ENCODE measurements around the gene GRP.
"Not testable (repeated sequence)": the region's sequence is repeated elsewhere in the genome, so short reads cannot be mapped to it uniquely, and the experiment has no call there.

DNA sequence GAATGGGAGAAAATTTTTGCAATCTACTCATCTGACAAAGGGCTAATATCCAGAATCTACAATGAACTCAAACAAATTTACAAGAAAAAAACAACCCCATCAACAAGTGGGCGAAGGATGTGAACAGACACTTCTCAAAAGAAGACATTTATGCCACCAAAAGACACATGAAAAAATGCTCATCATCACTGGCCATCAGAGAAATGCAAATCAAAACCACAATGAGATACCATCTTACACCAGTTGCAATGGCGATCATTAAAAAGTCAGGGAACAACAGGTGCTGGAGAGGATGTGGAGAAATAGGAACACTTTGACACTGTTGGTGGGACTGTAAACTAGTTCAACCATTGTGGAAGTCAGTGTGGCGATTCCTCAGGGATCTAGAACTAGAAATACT is 41.9 kb downstream of the GRP start:
- not testable (repeated sequence) for TF ChIP-seq MEF2A (IDR thresholded peaks at IDR 0.05; ENCODE audit: insufficient read depth, low read depth, low read length); EZH2 (IDR thresholded peaks at IDR 0.05; ENCODE audit: borderline replicate concordance, control insufficient read depth, low read depth, low read length); BCL11A (IDR thresholded peaks at IDR 0.05; ENCODE audit: low read depth, low read length); ZNF384 (IDR thresholded peaks at IDR 0.05; ENCODE audit: borderline replicate concordance, low read depth, low read length); NFIC (IDR thresholded peaks at IDR 0.05; ENCODE audit: low read depth, low read length); POLR2A (IDR thresholded peaks at IDR 0.05; ENCODE audit: low read depth, low read length); TAF1 (IDR thresholded peaks at IDR 0.05; ENCODE audit: borderline replicate concordance, low read depth, low read length)
- TF ChIP-seq, protein P1, sequence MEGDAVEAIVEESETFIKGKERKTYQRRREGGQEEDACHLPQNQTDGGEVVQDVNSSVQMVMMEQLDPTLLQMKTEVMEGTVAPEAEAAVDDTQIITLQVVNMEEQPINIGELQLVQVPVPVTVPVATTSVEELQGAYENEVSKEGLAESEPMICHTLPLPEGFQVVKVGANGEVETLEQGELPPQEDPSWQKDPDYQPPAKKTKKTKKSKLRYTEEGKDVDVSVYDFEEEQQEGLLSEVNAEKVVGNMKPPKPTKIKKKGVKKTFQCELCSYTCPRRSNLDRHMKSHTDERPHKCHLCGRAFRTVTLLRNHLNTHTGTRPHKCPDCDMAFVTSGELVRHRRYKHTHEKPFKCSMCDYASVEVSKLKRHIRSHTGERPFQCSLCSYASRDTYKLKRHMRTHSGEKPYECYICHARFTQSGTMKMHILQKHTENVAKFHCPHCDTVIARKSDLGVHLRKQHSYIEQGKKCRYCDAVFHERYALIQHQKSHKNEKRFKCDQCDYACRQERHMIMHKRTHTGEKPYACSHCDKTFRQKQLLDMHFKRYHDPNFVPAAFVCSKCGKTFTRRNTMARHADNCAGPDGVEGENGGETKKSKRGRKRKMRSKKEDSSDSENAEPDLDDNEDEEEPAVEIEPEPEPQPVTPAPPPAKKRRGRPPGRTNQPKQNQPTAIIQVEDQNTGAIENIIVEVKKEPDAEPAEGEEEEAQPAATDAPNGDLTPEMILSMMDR (IDR thresholded peaks at IDR 0.05 in 2 of 3, conservative IDR thresholded peaks at IDR 0.05 in 1 of 3; ENCODE audit: control insufficient read depth in 2 of 3, extremely low read depth in 1 of 3, insufficient read depth in 1 of 3, low read depth in 3 of 3, low read length in 3 of 3): not testable (repeated sequence)
- TF ChIP-seq, protein P2, sequence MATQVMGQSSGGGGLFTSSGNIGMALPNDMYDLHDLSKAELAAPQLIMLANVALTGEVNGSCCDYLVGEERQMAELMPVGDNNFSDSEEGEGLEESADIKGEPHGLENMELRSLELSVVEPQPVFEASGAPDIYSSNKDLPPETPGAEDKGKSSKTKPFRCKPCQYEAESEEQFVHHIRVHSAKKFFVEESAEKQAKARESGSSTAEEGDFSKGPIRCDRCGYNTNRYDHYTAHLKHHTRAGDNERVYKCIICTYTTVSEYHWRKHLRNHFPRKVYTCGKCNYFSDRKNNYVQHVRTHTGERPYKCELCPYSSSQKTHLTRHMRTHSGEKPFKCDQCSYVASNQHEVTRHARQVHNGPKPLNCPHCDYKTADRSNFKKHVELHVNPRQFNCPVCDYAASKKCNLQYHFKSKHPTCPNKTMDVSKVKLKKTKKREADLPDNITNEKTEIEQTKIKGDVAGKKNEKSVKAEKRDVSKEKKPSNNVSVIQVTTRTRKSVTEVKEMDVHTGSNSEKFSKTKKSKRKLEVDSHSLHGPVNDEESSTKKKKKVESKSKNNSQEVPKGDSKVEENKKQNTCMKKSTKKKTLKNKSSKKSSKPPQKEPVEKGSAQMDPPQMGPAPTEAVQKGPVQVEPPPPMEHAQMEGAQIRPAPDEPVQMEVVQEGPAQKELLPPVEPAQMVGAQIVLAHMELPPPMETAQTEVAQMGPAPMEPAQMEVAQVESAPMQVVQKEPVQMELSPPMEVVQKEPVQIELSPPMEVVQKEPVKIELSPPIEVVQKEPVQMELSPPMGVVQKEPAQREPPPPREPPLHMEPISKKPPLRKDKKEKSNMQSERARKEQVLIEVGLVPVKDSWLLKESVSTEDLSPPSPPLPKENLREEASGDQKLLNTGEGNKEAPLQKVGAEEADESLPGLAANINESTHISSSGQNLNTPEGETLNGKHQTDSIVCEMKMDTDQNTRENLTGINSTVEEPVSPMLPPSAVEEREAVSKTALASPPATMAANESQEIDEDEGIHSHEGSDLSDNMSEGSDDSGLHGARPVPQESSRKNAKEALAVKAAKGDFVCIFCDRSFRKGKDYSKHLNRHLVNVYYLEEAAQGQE (IDR thresholded peaks at IDR 0.05; ENCODE audit: low read depth, low read length): not testable (repeated sequence)
